ENCODE results near the gene UBLCP1.
"Not testable (repeated sequence)": the region's sequence is repeated elsewhere in the genome, so short reads cannot be mapped to it uniquely, and the experiment has no call there.

The UBLCP1 gene

GRCh38 chr5:159257007-159257406 is 6.1 kb upstream of the UBLCP1 start:
- no peaks in the 10 kb centered on the region for H3K9me3 ChIP-seq (ENCODE audit: low read length)
- H3K4me1 ChIP-seq (ENCODE audit: insufficient read depth, low read length), result no peaks in the 10 kb centered on the region
- H3K27me3 ChIP-seq (ENCODE audit: control insufficient read depth in 1 of 2, insufficient read depth in 2 of 2, low read length in 2 of 2), result no peaks in the 10 kb centered on the region

GRCh38 chr5:159257629-159258283 is 5.3 kb upstream of the UBLCP1 start:
- Histone ChIP-seq H3K36me3 (ENCODE audit: insufficient read depth, low read length) (no peaks in the 10 kb centered on the region), H3K9me3 (ENCODE audit: low read length) (no peaks in the 10 kb centered on the region), H3K27ac (ENCODE audit: low read depth, low read length) (no peak overlapping the region), H3K9ac (ENCODE audit: low read length) (no peak overlapping the region), H3K4me3 (ENCODE audit: low read depth in 1 of 2, low read length in 2 of 2) (no peak overlapping the region), H3K4me1 (ENCODE audit: insufficient read depth, low read length) (peaks cover 5% of the 10 kb centered on the region), H3K27me3 (ENCODE audit: control insufficient read depth in 1 of 2, insufficient read depth in 2 of 2, low read length in 2 of 2) (no peaks in the 10 kb centered on the region)

More at GRCh38 chr5:159257007-159257406, 6.1 kb upstream of the UBLCP1 start:
- no peaks in the 10 kb centered on the region for H3K36me3 ChIP-seq (ENCODE audit: insufficient read depth, low read length)
- no peak overlapping the region for H3K9ac ChIP-seq (ENCODE audit: low read length)
- no peak overlapping the region for H3K4me3 ChIP-seq (ENCODE audit: low read depth in 1 of 2, low read length in 2 of 2)
- no peak overlapping the region for H3K27ac ChIP-seq (ENCODE audit: low read depth, low read length)

GRCh38 chr5:159258361-159258760 is 4.7 kb upstream of the UBLCP1 start:
- H3K4me3 ChIP-seq (ENCODE audit: low read depth in 1 of 2, low read length in 2 of 2), result no peak overlapping the region
- no peaks in the 10 kb centered on the region for H3K9me3 ChIP-seq (ENCODE audit: low read length)

GRCh38 chr5:159260212-159260611 is 2.9 kb upstream of the UBLCP1 start:
- not testable (repeated sequence) for H3K27me3 ChIP-seq (ENCODE audit: control insufficient read depth in 1 of 2, insufficient read depth in 2 of 2, low read length in 2 of 2); H3K36me3 ChIP-seq (ENCODE audit: insufficient read depth, low read length); H3K9me3 ChIP-seq (ENCODE audit: low read length); H3K9ac ChIP-seq (ENCODE audit: low read length); H3K27ac ChIP-seq (ENCODE audit: low read depth, low read length); H3K4me3 ChIP-seq (ENCODE audit: low read depth in 1 of 2, low read length in 2 of 2)
- H3K4me1 ChIP-seq (ENCODE audit: insufficient read depth, low read length), result peaks cover 18% of the 10 kb centered on the region

More at GRCh38 chr5:159258361-159258760, 4.7 kb upstream of the UBLCP1 start:
- peaks cover 5% of the 10 kb centered on the region for H3K4me1 ChIP-seq (ENCODE audit: insufficient read depth, low read length)
- no peak overlapping the region for H3K9ac ChIP-seq (ENCODE audit: low read length)
- no peak overlapping the region for H3K27ac ChIP-seq (ENCODE audit: low read depth, low read length)
- no peaks in the 10 kb centered on the region for H3K36me3 ChIP-seq (ENCODE audit: insufficient read depth, low read length)
- no peaks in the 10 kb centered on the region for H3K27me3 ChIP-seq (ENCODE audit: control insufficient read depth in 1 of 2, insufficient read depth in 2 of 2, low read length in 2 of 2)

GRCh38 chr5:159262472-159262858 is 625 bp upstream of the UBLCP1 start:
- Histone ChIP-seq H3K27ac (ENCODE audit: low read depth, low read length) (peak overlapping the region; percentile 92), H3K4me1 (ENCODE audit: insufficient read depth, low read length) (peaks cover 18% of the 10 kb centered on the region), H3K27me3 (ENCODE audit: control insufficient read depth in 1 of 2, insufficient read depth in 2 of 2, low read length in 2 of 2) (no peaks in the 10 kb centered on the region), H3K36me3 (ENCODE audit: insufficient read depth, low read length) (no peaks in the 10 kb centered on the region), H3K9me3 (ENCODE audit: low read length) (no peaks in the 10 kb centered on the region), H3K4me3 (ENCODE audit: low read depth in 1 of 2, low read length in 2 of 2) (peak overlapping the region; percentile 86 to 93), H3K9ac (ENCODE audit: low read length) (peak overlapping the region; percentile 92)

- peaks cover 18% of the 10 kb centered on the region for H3K4me1 ChIP-seq (ENCODE audit: insufficient read depth, low read length)
- H3K27ac ChIP-seq (ENCODE audit: low read depth, low read length), result peak overlapping the region; percentile 92
- peak overlapping the region; percentile 92 for H3K9ac ChIP-seq (ENCODE audit: low read length)
- H3K27me3 ChIP-seq (ENCODE audit: control insufficient read depth in 1 of 2, insufficient read depth in 2 of 2, low read length in 2 of 2), result no peaks in the 10 kb centered on the region
- H3K36me3 ChIP-seq (ENCODE audit: insufficient read depth, low read length), result no peaks in the 10 kb centered on the region
- no peaks in the 10 kb centered on the region for H3K9me3 ChIP-seq (ENCODE audit: low read length)
- peak overlapping the region; percentile 86 to 93 for H3K4me3 ChIP-seq (ENCODE audit: low read depth in 1 of 2, low read length in 2 of 2)
Observed at GRCh38 chr5:159263569-159263905, 447 bp downstream of the UBLCP1 start.

- not testable (repeated sequence) for H3K27ac ChIP-seq (ENCODE audit: low read depth, low read length); H3K9me3 ChIP-seq (ENCODE audit: low read length); H3K9ac ChIP-seq (ENCODE audit: low read length); H3K36me3 ChIP-seq (ENCODE audit: insufficient read depth, low read length); H3K4me3 ChIP-seq (ENCODE audit: low read depth in 1 of 2, low read length in 2 of 2); H3K27me3 ChIP-seq (ENCODE audit: control insufficient read depth in 1 of 2, insufficient read depth in 2 of 2, low read length in 2 of 2)
- peaks cover 18% of the 10 kb centered on the region for H3K4me1 ChIP-seq (ENCODE audit: insufficient read depth, low read length)
Observed at GRCh38 chr5:159266764-159267163, 3.7 kb downstream of the UBLCP1 start.

GRCh38 chr5:159269723-159270122 is 6.6 kb downstream of the UBLCP1 start:
- peaks cover under 1% of the 10 kb centered on the region for H3K4me1 ChIP-seq (ENCODE audit: insufficient read depth, low read length)
- H3K4me3 ChIP-seq (ENCODE audit: low read depth in 1 of 2, low read length in 2 of 2), result no peak overlapping the region
- H3K9ac ChIP-seq (ENCODE audit: low read length), result no peak overlapping the region
- H3K36me3 ChIP-seq (ENCODE audit: insufficient read depth, low read length), result no peaks in the 10 kb centered on the region
- H3K27me3 ChIP-seq (ENCODE audit: control insufficient read depth in 1 of 2, insufficient read depth in 2 of 2, low read length in 2 of 2), result no peaks in the 10 kb centered on the region
- H3K9me3 ChIP-seq (ENCODE audit: low read length), result no peaks in the 10 kb centered on the region
- H3K27ac ChIP-seq (ENCODE audit: low read depth, low read length), result no peak overlapping the region

- no peak overlapping the region for H3K27ac ChIP-seq (ENCODE audit: low read depth, low read length)
- no peak overlapping the region for H3K9ac ChIP-seq (ENCODE audit: low read length)
- no peaks in the 10 kb centered on the region for H3K4me1 ChIP-seq (ENCODE audit: insufficient read depth, low read length)
- no peaks in the 10 kb centered on the region for H3K27me3 ChIP-seq (ENCODE audit: control insufficient read depth in 1 of 2, insufficient read depth in 2 of 2, low read length in 2 of 2)
- H3K4me3 ChIP-seq (ENCODE audit: low read depth in 1 of 2, low read length in 2 of 2), result no peak overlapping the region
- peaks cover 7% of the 10 kb centered on the region for H3K36me3 ChIP-seq (ENCODE audit: insufficient read depth, low read length)
- no peaks in the 10 kb centered on the region for H3K9me3 ChIP-seq (ENCODE audit: low read length)
Observed at GRCh38 chr5:159273923-159274322, 10.8 kb downstream of the UBLCP1 start.

- no peaks in the 10 kb centered on the region for H3K27me3 ChIP-seq (ENCODE audit: control insufficient read depth in 1 of 2, insufficient read depth in 2 of 2, low read length in 2 of 2)
- H3K4me1 ChIP-seq (ENCODE audit: insufficient read depth, low read length), result no peaks in the 10 kb centered on the region
- no peak overlapping the region for H3K4me3 ChIP-seq (ENCODE audit: low read depth in 1 of 2, low read length in 2 of 2)
- no peaks in the 10 kb centered on the region for H3K9me3 ChIP-seq (ENCODE audit: low read length)
- no peak overlapping the region for H3K27ac ChIP-seq (ENCODE audit: low read depth, low read length)
- H3K36me3 ChIP-seq (ENCODE audit: insufficient read depth, low read length), result peaks cover 15% of the 10 kb centered on the region
- no peak overlapping the region for H3K9ac ChIP-seq (ENCODE audit: low read length)
Observed at GRCh38 chr5:159274676-159275075, 11.6 kb downstream of the UBLCP1 start.

GRCh38 chr5:159286420-159287035 is 23.4 kb downstream of the UBLCP1 start:
- H3K4me3 ChIP-seq (ENCODE audit: low read depth in 1 of 2, low read length in 2 of 2), result no peak overlapping the region
- no peak overlapping the region for H3K9ac ChIP-seq (ENCODE audit: low read length)
- H3K36me3 ChIP-seq (ENCODE audit: insufficient read depth, low read length), result peaks cover 13% of the 10 kb centered on the region
- no peaks in the 10 kb centered on the region for H3K4me1 ChIP-seq (ENCODE audit: insufficient read depth, low read length)
- H3K27me3 ChIP-seq (ENCODE audit: control insufficient read depth in 1 of 2, insufficient read depth in 2 of 2, low read length in 2 of 2), result no peaks in the 10 kb centered on the region
- no peak overlapping the region for H3K27ac ChIP-seq (ENCODE audit: low read depth, low read length)
- H3K9me3 ChIP-seq (ENCODE audit: low read length), result no peaks in the 10 kb centered on the region

GRCh38 chr5:159290741-159291140 is 27.7 kb downstream of the UBLCP1 start:
- H3K9ac ChIP-seq (ENCODE audit: low read length), result no peak overlapping the region
- H3K27ac ChIP-seq (ENCODE audit: low read depth, low read length), result no peak overlapping the region
- no peaks in the 10 kb centered on the region for H3K27me3 ChIP-seq (ENCODE audit: control insufficient read depth in 1 of 2, insufficient read depth in 2 of 2, low read length in 2 of 2)
- H3K36me3 ChIP-seq (ENCODE audit: insufficient read depth, low read length), result peaks cover under 1% of the 10 kb centered on the region
- no peaks in the 10 kb centered on the region for H3K4me1 ChIP-seq (ENCODE audit: insufficient read depth, low read length)
- H3K9me3 ChIP-seq (ENCODE audit: low read length), result no peaks in the 10 kb centered on the region
- H3K4me3 ChIP-seq (ENCODE audit: low read depth in 1 of 2, low read length in 2 of 2), result no peak overlapping the region
